H9 (cell line): ENCODE measurements around the gene DNM2. TPM values are rescaled to one million over a fixed set of nuclear protein-coding genes. Genes with fewer than 3 reads are reported as not detected.

Source experiments
- DNase-seq: peaks from one replicate; pipeline ENCODE4 v3.0.0-alpha.2; 2017
- H2AFZ ChIP-seq: one replicate; pipeline ENCODE4 v1.6.1; 2013; ENCODE audit warnings: mild to moderate bottlenecking, low read length, control low read depth, moderate library complexity
- H2AK5ac ChIP-seq: 2 replicates; pipeline ENCODE4 v1.6.1; 2013; ENCODE audit warnings: low read length, control low read depth, mixed read lengths; ENCODE audit not compliant: insufficient read length
- H2BK120ac ChIP-seq: one replicate; pipeline ENCODE4 v1.6.1; 2013; ENCODE audit warnings: low read depth, mild to moderate bottlenecking, low read length, control low read depth, inconsistent platforms; ENCODE audit not compliant: poor library complexity, severe bottlenecking
- H2BK12ac ChIP-seq: 2 replicates; pipeline ENCODE4 v1.6.1; 2013; ENCODE audit warnings: low read length, control low read depth, mixed read lengths, low read depth; ENCODE audit not compliant: insufficient read length
- H2BK15ac ChIP-seq: 2 replicates; pipeline ENCODE4 v1.6.1; 2013; ENCODE audit warnings: low read depth, low read length, control low read depth
- H2BK20ac ChIP-seq: one replicate; pipeline ENCODE4 v1.6.1; 2013; ENCODE audit warnings: low read depth, mild to moderate bottlenecking, low read length, control low read depth, inconsistent platforms; ENCODE audit not compliant: poor library complexity, severe bottlenecking
- H2BK5ac ChIP-seq: 2 replicates; pipeline ENCODE4 v1.6.1; 2013; ENCODE audit warnings: low read length, control low read depth, mixed read lengths; ENCODE audit not compliant: insufficient read length
- H3K14ac ChIP-seq: 2 replicates; pipeline ENCODE4 v1.6.1; 2013; ENCODE audit warnings: low read length, control low read depth; ENCODE audit not compliant: insufficient read depth
- H3K18ac ChIP-seq: 2 replicates; pipeline ENCODE4 v1.6.1; 2013; ENCODE audit warnings: low read depth, mild to moderate bottlenecking, mixed read lengths, low read length, control low read depth; ENCODE audit not compliant: insufficient read length
- H3K23ac ChIP-seq: 2 replicates; pipeline ENCODE4 v1.6.1; 2013; ENCODE audit warnings: low read length, control low read depth, mixed read lengths, low read depth; ENCODE audit not compliant: insufficient read length
- H3K23me2 ChIP-seq: 2 replicates; pipeline ENCODE4 v1.6.1; 2013; ENCODE audit warnings: low read depth, mild to moderate bottlenecking, mixed read lengths, low read length, control low read depth; ENCODE audit not compliant: insufficient read length, poor library complexity, severe bottlenecking
- H3K27ac ChIP-seq: 2 replicates; pipeline ENCODE4 v1.5.1; 2013; ENCODE audit warnings: low read length, control low read depth, mixed read lengths, low read depth; ENCODE audit not compliant: insufficient read length
- H3K27me3 ChIP-seq: 2 replicates; pipeline ENCODE4 v1.6.1; 2013; ENCODE audit warnings: low read length, control low read depth, inconsistent platforms; ENCODE audit not compliant: insufficient read depth
- H3K4ac ChIP-seq: 2 replicates; pipeline ENCODE4 v1.6.1; 2013; ENCODE audit warnings: low read depth, mild to moderate bottlenecking, control low read depth, inconsistent platforms, low read length, moderate library complexity
- H3K4me1 ChIP-seq: 2 replicates; pipeline ENCODE4 v1.6.1; 2013; ENCODE audit warnings: low read length, control low read depth, inconsistent platforms; ENCODE audit not compliant: insufficient read depth
- H3K4me2 ChIP-seq: 2 replicates; pipeline ENCODE4 v1.6.1; 2013; ENCODE audit warnings: low read length, control low read depth, mixed read lengths; ENCODE audit not compliant: insufficient read length, insufficient read depth
- H3K56ac ChIP-seq: 2 replicates; pipeline ENCODE4 v1.6.1; 2013; ENCODE audit warnings: low read depth, mild to moderate bottlenecking, mixed read lengths, low read length, control low read depth; ENCODE audit not compliant: insufficient read length
- H3K79me1 ChIP-seq: 2 replicates; pipeline ENCODE4 v1.6.1; 2013; ENCODE audit warnings: low read depth, mild to moderate bottlenecking, moderate library complexity, low read length, control low read depth, inconsistent platforms; ENCODE audit not compliant: insufficient read depth, poor library complexity, severe bottlenecking
- H3K79me2 ChIP-seq: 2 replicates; pipeline ENCODE4 v1.6.1; 2013; ENCODE audit warnings: low read length, control low read depth, inconsistent platforms; ENCODE audit not compliant: insufficient read depth
- H3K9ac ChIP-seq: 2 replicates; pipeline ENCODE4 v1.6.1; 2013; ENCODE audit warnings: low read length, control low read depth, mixed read lengths; ENCODE audit not compliant: insufficient read length; ENCODE audit errors: extremely low read depth
- H3K9me3 ChIP-seq: one replicate; pipeline ENCODE4 v1.6.1; 2013; ENCODE audit warnings: low read depth, low read length, inconsistent platforms; ENCODE audit not compliant: control insufficient read depth
- H3T11ph ChIP-seq: one replicate; pipeline ENCODE4 v1.6.1; 2013; ENCODE audit warnings: mild to moderate bottlenecking, low read length, control low read depth, inconsistent platforms
- H4K20me1 ChIP-seq: one replicate; pipeline ENCODE4 v1.6.1; 2013; ENCODE audit not compliant: control insufficient read depth, insufficient read length, insufficient read depth
- H4K5ac ChIP-seq: 2 replicates; pipeline ENCODE4 v1.6.1; 2013; ENCODE audit warnings: low read depth, mild to moderate bottlenecking, mixed read lengths, low read length, control low read depth; ENCODE audit not compliant: insufficient read length
- H4K8ac ChIP-seq: replicated peaks from 2 replicates; pipeline ENCODE4 v1.6.1; 2013; ENCODE audit warnings: low read length, control low read depth, mixed read lengths, low read depth; ENCODE audit not compliant: insufficient read length
- H4K91ac ChIP-seq: 2 replicates; pipeline ENCODE4 v1.6.1; 2013; ENCODE audit warnings: low read depth, mild to moderate bottlenecking, moderate library complexity, mixed read lengths, low read length, control low read depth; ENCODE audit not compliant: insufficient read length
- H3K27ac Mint-ChIP-seq, 3 experiments: 2 replicates in 2 of 3; 3 replicates in 1 of 3; pipeline ENCODE4 v1.8.0; 2020 to 2021; ENCODE audit warnings: mixed read lengths in 3 of 3, mild to moderate bottlenecking in 1 of 3, moderate library complexity in 1 of 3
- H3K27me3 Mint-ChIP-seq: 2 replicates; pipeline ENCODE4 v1.8.0; 2021; ENCODE audit warnings: low read depth, mild to moderate bottlenecking, moderate library complexity, mixed read lengths
- H3K36me3 Mint-ChIP-seq, 3 experiments: 2 replicates in 2 of 3; 3 replicates in 1 of 3; pipeline ENCODE4 v1.8.0; 2020 to 2021; ENCODE audit warnings: low read depth in 3 of 3, mixed read lengths in 3 of 3; ENCODE audit not compliant: insufficient read depth in 1 of 3
- H3K4me1 Mint-ChIP-seq, 2 experiments: 2 replicates each; pipeline ENCODE4 v1.8.0; 2020; ENCODE audit warnings: mixed read lengths in 2 of 2
- H3K4me3 Mint-ChIP-seq, 2 experiments: 2 replicates in 1 of 2; 3 replicates in 1 of 2; pipeline ENCODE4 v1.8.0; 2020 to 2021; ENCODE audit warnings: mild to moderate bottlenecking in 2 of 2, mixed read lengths in 2 of 2, moderate library complexity in 1 of 2
- H3K9me3 Mint-ChIP-seq, 2 experiments: 2 replicates in 1 of 2; 3 replicates in 1 of 2; pipeline ENCODE4 v1.8.0; 2020; ENCODE audit warnings: mild to moderate bottlenecking in 2 of 2, mixed read lengths in 2 of 2, moderate library complexity in 1 of 2
- WGBS: extraction: QIAGEN DNeasy Blood & Tissue Kit; methylation state at CpG from one replicate; pipeline ENCODE4 v1.1.7; 2013; ENCODE audit warnings: missing lambda C conversion rate, low lambda C conversion rate, mixed read lengths; ENCODE audit not compliant: insufficient read length; ENCODE audit errors: extremely low coverage; 5-methylcytosine and 5-hydroxymethylcytosine counted together
- total RNA-seq: library from RNA; stranded (reverse); gene quantifications from 2 replicates; pipeline ENCODE4 v1.2.1, GENCODE V29; 2021
- TF ChIP-seq, protein P1 (sequence below): fragments of 200-600 bp; sonication (generic); conservative IDR thresholded peaks from 3 replicates; pipeline ENCODE4 v1.8.0; 2021; ENCODE audit warnings: antibody characterized with exemption, mild to moderate bottlenecking

Gene DNM2
- total RNA-seq, 1 experiment from 2014 or later, result 152 TPM

DNA sequence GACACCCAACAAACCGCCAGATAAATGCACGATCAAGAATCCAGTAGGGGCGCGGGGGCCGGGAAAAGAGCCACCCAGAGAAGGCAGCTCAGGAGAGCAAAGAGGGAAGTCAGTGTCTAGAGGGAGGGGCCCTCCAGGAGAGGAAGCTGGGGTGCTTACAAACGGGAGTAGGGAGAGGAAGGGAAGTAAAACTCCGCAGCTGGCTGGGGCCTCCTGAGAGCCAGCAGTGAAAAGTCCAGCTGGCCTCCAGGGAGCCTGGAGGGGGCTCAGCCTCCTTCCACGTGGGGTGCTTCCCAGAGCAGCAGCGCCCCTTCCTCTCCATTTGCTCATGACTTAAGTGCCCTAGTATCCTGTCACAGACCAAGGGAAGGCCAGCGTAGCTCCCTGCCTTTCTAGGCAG is 66.4 kb downstream of the DNM2 start:
- Histone ChIP-seq H3K56ac (no peak overlapping the region), H4K91ac (no peak overlapping the region), H3K14ac (no peak overlapping the region), H3K27me3 (no peaks in the 10 kb centered on the region), H2BK20ac (no peak overlapping the region), H3K79me1 (no peaks in the 10 kb centered on the region), H4K5ac (no peak overlapping the region), H3K23me2 (no peaks in the 10 kb centered on the region), H3K9me3 (no peaks in the 10 kb centered on the region), H3K79me2 (no peaks in the 10 kb centered on the region), H3K4me1 (no peaks in the 10 kb centered on the region), H2BK5ac (no peak overlapping the region), H3K18ac (no peak overlapping the region), H2BK12ac (no peak overlapping the region), H3K9ac (no peak overlapping the region), H2BK120ac (no peak overlapping the region), H3K4me2 (no peak overlapping the region), H3K23ac (no peak overlapping the region), H2AFZ (no peak overlapping the region), H3K27ac (no peak overlapping the region), H2BK15ac (no peak overlapping the region), H2AK5ac (no peak overlapping the region), H3T11ph (no peak overlapping the region), H4K20me1 (no peaks in the 10 kb centered on the region), H3K4ac (no peak overlapping the region), H4K8ac (no peak overlapping the region)
- H3K4me1 Mint-ChIP-seq, result no peaks in the 10 kb centered on the region
- TF ChIP-seq, protein P1, sequence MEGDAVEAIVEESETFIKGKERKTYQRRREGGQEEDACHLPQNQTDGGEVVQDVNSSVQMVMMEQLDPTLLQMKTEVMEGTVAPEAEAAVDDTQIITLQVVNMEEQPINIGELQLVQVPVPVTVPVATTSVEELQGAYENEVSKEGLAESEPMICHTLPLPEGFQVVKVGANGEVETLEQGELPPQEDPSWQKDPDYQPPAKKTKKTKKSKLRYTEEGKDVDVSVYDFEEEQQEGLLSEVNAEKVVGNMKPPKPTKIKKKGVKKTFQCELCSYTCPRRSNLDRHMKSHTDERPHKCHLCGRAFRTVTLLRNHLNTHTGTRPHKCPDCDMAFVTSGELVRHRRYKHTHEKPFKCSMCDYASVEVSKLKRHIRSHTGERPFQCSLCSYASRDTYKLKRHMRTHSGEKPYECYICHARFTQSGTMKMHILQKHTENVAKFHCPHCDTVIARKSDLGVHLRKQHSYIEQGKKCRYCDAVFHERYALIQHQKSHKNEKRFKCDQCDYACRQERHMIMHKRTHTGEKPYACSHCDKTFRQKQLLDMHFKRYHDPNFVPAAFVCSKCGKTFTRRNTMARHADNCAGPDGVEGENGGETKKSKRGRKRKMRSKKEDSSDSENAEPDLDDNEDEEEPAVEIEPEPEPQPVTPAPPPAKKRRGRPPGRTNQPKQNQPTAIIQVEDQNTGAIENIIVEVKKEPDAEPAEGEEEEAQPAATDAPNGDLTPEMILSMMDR, result no peak
- H3K36me3 Mint-ChIP-seq, result peaks cover 43 to 87% (median 69%) of the 10 kb centered on the region in 3 experiments; a peak in 6 of 7 replicates
- no peaks in the 10 kb centered on the region for H3K27me3 Mint-ChIP-seq
- WGBS, result no CpG with 5 or more reads among the region's 10 CpGs
- H3K9me3 Mint-ChIP-seq, result no peaks in the 10 kb centered on the region
- H3K27ac Mint-ChIP-seq, result peak overlapping the region in 1 of 3 experiments; percentile 61; a peak in 1 of 7 replicates
- no peak for DNase-seq
- no peak overlapping the region for H3K4me3 Mint-ChIP-seq
